ENCODE results near the gene OASL. TPM values are rescaled to one million over a fixed set of nuclear protein-coding genes. Genes with fewer than 3 reads are reported as not detected.

The OASL gene
- polyA plus RNA-seq, 2 of the 4 experiments (the other 2 are of a cell fraction), result 0.81 to 0.94 TPM

DNA sequence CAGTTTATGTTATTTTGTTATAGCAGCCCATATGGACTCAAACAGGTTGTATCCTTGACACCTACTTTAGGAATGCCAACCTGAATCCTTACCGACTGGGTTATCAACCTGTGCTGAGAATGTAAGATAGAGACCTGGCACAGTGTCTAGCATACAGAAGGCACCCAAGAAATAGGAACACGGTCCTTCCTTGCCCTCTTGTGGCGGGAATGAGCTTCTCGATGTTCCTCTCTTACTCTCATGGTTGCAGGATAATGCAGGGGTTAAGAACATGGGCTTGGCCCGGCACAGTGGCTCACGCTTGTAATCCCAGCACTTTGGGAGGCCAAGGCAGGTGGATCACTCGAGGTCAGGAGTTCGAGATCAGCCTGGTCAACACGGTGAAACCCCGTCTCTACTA lies 29.3 kb downstream of the OASL start (continued):
- TF ChIP-seq RAD21 (conservative IDR thresholded peaks at IDR 0.05 in 1 of 2, IDR thresholded peaks at IDR 0.05 in 1 of 2), result peak; percentile 85 to 90
- no peak for TF ChIP-seq HOXA7 (CRISPR knock-in tag; IDR thresholded peaks at IDR 0.05)
- TF ChIP-seq ZFP36 (IDR thresholded peaks at IDR 0.05; ENCODE audit: borderline replicate concordance, partially characterized antibody), result no peak
- TF ChIP-seq ZC3H11A (IDR thresholded peaks at IDR 0.05), result 0 out of 2 replicates have a peak, but pooled peaks have one; percentile 6
- TF ChIP-seq FOSB (CRISPR knock-in tag; IDR thresholded peaks at IDR 0.05), result no peak
- TF ChIP-seq HEYL (CRISPR knock-in tag; IDR thresholded peaks at IDR 0.05), result no peak
- no peak for TF ChIP-seq FOXS1 (CRISPR knock-in tag; IDR thresholded peaks at IDR 0.05)
- no peak for TF ChIP-seq GATA3 (IDR thresholded peaks at IDR 0.05; ENCODE audit: borderline replicate concordance)

DNA sequence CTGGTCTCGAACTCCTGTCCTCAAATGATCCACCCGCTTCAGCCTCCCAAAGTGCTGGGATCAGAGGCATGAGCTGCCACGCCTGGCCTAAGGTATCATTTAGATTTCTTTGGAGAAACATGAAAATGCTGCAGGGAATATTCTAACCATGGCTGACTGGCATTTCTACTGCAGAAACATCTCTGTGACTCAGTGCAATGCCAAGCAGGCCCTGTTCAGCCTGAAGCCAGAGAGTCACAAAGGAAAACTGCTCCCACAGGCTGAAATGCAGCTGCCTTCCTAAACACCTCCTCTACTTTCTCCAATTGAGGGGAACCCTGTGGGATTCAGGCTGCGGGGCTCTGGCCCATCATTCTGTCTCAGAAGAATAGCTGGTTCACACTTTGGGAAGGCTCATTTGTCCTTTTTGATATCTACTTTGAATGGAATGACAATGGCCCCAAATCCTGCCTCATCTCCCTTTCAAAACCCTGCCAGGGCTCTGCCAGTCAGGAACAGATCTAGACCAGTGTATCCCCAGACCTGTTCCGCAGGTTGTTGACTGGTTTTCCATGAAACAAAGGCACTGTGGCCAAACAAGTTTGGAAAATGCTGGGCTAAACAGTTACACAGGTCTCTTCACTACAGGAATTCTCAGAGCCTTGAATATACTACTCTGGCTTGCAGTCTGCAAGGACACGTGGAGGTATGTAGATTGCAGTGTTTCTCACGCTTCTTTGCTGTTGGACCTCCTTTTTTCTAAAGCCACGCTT lies 30.5 kb downstream of the OASL start:
- 90% methylated on average over 8 of the region's 8 CpGs for WGBS (ENCODE audit: missing lambda C conversion rate)
- Histone ChIP-seq H3K4me3 (no peak overlapping the region), H3K9me3 (no peaks in the 10 kb centered on the region), H3K4me1 (peaks cover 1% of the 10 kb centered on the region; the same call in 2 of the 3 replicates), H3K27ac (no peak overlapping the region), H3K4me2 (no peak overlapping the region)
- ChIA-PET CTCF (interaction anchor here (1.0 to 7.8 kb wide), 12 partner anchors 7 to 425 kb away, joined by 3 to 69 read pairs (median 8); partner anchors contain the start of gene HNF1A), POLR2A (no interaction called here)
- ATAC-seq (no peak), FAIRE-seq (no peak), DNase-seq (ENCODE audit: low read depth in 1 of 2, low spot score in 1 of 2) (no peak)
- no peak for TF ChIP-seq ZFP36 (IDR thresholded peaks at IDR 0.05; ENCODE audit: borderline replicate concordance, partially characterized antibody)
- TF ChIP-seq NFE2L2 (conservative IDR thresholded peaks at IDR 0.05; ENCODE audit: low read length), result no peak
- TF ChIP-seq EP300 (IDR thresholded peaks at IDR 0.05), result no peak
- TF ChIP-seq HOXB13 (CRISPR knock-in tag; IDR thresholded peaks at IDR 0.05; ENCODE audit: low read depth), result no peak
- TF ChIP-seq, protein P1, sequence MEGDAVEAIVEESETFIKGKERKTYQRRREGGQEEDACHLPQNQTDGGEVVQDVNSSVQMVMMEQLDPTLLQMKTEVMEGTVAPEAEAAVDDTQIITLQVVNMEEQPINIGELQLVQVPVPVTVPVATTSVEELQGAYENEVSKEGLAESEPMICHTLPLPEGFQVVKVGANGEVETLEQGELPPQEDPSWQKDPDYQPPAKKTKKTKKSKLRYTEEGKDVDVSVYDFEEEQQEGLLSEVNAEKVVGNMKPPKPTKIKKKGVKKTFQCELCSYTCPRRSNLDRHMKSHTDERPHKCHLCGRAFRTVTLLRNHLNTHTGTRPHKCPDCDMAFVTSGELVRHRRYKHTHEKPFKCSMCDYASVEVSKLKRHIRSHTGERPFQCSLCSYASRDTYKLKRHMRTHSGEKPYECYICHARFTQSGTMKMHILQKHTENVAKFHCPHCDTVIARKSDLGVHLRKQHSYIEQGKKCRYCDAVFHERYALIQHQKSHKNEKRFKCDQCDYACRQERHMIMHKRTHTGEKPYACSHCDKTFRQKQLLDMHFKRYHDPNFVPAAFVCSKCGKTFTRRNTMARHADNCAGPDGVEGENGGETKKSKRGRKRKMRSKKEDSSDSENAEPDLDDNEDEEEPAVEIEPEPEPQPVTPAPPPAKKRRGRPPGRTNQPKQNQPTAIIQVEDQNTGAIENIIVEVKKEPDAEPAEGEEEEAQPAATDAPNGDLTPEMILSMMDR (IDR thresholded peaks at IDR 0.05), result no peak
- TF ChIP-seq, protein P2, sequence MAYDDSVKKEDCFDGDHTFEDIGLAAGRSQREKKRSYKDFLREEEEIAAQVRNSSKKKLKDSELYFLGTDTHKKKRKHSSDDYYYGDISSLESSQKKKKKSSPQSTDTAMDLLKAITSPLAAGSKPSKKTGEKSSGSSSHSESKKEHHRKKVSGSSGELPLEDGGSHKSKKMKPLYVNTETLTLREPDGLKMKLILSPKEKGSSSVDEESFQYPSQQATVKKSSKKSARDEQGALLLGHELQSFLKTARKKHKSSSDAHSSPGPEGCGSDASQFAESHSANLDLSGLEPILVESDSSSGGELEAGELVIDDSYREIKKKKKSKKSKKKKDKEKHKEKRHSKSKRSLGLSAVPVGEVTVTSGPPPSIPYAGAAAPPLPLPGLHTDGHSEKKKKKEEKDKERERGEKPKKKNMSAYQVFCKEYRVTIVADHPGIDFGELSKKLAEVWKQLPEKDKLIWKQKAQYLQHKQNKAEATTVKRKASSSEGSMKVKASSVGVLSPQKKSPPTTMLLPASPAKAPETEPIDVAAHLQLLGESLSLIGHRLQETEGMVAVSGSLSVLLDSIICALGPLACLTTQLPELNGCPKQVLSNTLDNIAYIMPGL (CRISPR knock-in tag; IDR thresholded peaks at IDR 0.05; ENCODE audit: borderline replicate concordance), result no peak
- TF ChIP-seq CHD4 (IDR thresholded peaks at IDR 0.05; ENCODE audit: borderline replicate concordance), result no peak
- no peak for TF ChIP-seq RFX5 (IDR thresholded peaks at IDR 0.05)
- no peak for TF ChIP-seq SREBF2 (IDR thresholded peaks at IDR 0.05)
- no peak for TF ChIP-seq RAD21 (conservative IDR thresholded peaks at IDR 0.05 in 1 of 2, IDR thresholded peaks at IDR 0.05 in 1 of 2)
- TF ChIP-seq, protein P3, sequence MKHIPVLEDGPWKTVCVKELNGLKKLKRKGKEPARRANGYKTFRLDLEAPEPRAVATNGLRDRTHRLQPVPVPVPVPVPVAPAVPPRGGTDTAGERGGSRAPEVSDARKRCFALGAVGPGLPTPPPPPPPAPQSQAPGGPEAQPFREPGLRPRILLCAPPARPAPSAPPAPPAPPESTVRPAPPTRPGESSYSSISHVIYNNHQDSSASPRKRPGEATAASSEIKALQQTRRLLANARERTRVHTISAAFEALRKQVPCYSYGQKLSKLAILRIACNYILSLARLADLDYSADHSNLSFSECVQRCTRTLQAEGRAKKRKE (CRISPR knock-in tag; IDR thresholded peaks at IDR 0.05; ENCODE audit: low read depth), result no peak
- TF ChIP-seq ZNF302 (CRISPR knock-in tag; IDR thresholded peaks at IDR 0.05), result no peak
- TF ChIP-seq FOSB (CRISPR knock-in tag; IDR thresholded peaks at IDR 0.05), result no peak

DNA sequence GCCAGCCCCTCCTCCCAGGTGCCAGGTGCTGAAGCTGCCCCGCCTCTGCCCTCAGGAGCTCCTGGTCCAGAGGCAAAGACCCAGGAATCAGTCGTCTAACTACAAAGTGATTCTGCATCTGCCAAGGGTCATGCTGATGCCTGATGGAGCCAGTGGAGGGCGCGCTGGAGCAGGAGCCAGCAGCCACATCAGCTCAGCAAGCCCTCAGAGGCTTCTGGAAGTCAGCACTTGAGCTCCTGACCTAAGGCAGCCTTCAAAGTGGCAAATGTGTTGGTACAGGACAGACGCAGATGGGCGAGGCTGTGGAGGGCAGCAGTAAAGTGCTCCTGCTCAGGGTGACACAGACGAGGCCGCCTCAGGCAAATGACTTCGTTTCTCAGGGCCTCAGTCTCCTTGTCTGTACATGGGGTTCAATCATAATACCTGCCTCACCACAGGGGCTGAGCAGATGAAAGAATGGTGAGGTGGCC lies 33.7 kb downstream of the OASL start:
- POLR2A ChIA-PET, result no interaction called here
- H3K4me2 ChIP-seq, result no peak overlapping the region
- WGBS (ENCODE audit: missing lambda C conversion rate), result 52% methylated on average over 9 of the region's 9 CpGs
- CTCF ChIA-PET, result interaction anchor here (0.6 to 7.8 kb wide), 27 partner anchors 9 to 434 kb away, joined by 3 to 69 read pairs (median 4); partner anchors contain the start of genes C12orf43 and HNF1A
- FAIRE-seq, result peak; percentile 51
- H3K4me3 ChIP-seq, result no peak overlapping the region
- H3K9me3 ChIP-seq, result no peaks in the 10 kb centered on the region
- ATAC-seq, result peak; percentile 55 to 70; a peak in 4 of 6 replicates
- H3K27ac ChIP-seq, result no peak overlapping the region
- peak in 1 of 2 experiments; percentile 79 for DNase-seq (ENCODE audit: low read depth in 1 of 2, low spot score in 1 of 2)
- peaks cover 4% of the 10 kb centered on the region; the same call in 2 of the 3 replicates for H3K4me1 ChIP-seq
- TF ChIP-seq, protein P4, sequence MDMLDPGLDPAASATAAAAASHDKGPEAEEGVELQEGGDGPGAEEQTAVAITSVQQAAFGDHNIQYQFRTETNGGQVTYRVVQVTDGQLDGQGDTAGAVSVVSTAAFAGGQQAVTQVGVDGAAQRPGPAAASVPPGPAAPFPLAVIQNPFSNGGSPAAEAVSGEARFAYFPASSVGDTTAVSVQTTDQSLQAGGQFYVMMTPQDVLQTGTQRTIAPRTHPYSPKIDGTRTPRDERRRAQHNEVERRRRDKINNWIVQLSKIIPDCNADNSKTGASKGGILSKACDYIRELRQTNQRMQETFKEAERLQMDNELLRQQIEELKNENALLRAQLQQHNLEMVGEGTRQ (IDR thresholded peaks at IDR 0.05), result no peak
- TF ChIP-seq SMC3 (IDR thresholded peaks at IDR 0.05) (peak; percentile 74), KDM5A (IDR thresholded peaks at IDR 0.05) (no peak), HDAC2 (IDR thresholded peaks at IDR 0.05) (peak; percentile 52; the same call in 1 of the 2 replicates), PHF8 (IDR thresholded peaks at IDR 0.05; ENCODE audit: borderline replicate concordance, low read depth) (no peak), HOXB5 (CRISPR knock-in tag; IDR thresholded peaks at IDR 0.05) (no peak), EP300 (IDR thresholded peaks at IDR 0.05) (no peak), KDM1A (IDR thresholded peaks at IDR 0.05; ENCODE audit: low read depth) (peak; percentile 92; the same call in 1 of the 2 replicates), CHD4 (IDR thresholded peaks at IDR 0.05; ENCODE audit: borderline replicate concordance) (peak; percentile 50; the same call in 1 of the 2 replicates), FOXS1 (CRISPR knock-in tag; IDR thresholded peaks at IDR 0.05) (no peak), HOXB13 (CRISPR knock-in tag; IDR thresholded peaks at IDR 0.05; ENCODE audit: low read depth) (no peak), GATA3 (IDR thresholded peaks at IDR 0.05; ENCODE audit: borderline replicate concordance) (no peak)
- TF ChIP-seq, protein P5, sequence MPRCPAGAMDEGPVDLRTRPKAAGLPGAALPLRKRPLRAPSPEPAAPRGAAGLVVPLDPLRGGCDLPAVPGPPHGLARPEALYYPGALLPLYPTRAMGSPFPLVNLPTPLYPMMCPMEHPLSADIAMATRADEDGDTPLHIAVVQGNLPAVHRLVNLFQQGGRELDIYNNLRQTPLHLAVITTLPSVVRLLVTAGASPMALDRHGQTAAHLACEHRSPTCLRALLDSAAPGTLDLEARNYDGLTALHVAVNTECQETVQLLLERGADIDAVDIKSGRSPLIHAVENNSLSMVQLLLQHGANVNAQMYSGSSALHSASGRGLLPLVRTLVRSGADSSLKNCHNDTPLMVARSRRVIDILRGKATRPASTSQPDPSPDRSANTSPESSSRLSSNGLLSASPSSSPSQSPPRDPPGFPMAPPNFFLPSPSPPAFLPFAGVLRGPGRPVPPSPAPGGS (IDR thresholded peaks at IDR 0.05), result no peak
- TF ChIP-seq, protein P6, sequence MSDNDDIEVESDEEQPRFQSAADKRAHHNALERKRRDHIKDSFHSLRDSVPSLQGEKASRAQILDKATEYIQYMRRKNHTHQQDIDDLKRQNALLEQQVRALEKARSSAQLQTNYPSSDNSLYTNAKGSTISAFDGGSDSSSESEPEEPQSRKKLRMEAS (IDR thresholded peaks at IDR 0.05), result no peak
